ENCODE data around the gene EMILIN3.

Gene EMILIN3

GRCh38 chr20:41390889-41391288 is 24.3 kb upstream of the EMILIN3 start:
- WGBS = 100% methylated on average over 2 of the region's 3 CpGs
- H3K4me3 ChIP-seq (ENCODE audit: low read length) = no peak overlapping the region
- no peak overlapping the region for H3K9ac ChIP-seq (ENCODE audit: low read depth, low read length)
- H3K9me3 ChIP-seq (ENCODE audit: insufficient read depth, low read depth, low read length) = no peaks in the 10 kb centered on the region
- H3K27ac ChIP-seq (ENCODE audit: low read depth, low read length) = no peak overlapping the region
- peaks cover 12% of the 10 kb centered on the region for H3K4me1 ChIP-seq (ENCODE audit: insufficient read depth, low read length)
- no peaks in the 10 kb centered on the region for H3K27me3 ChIP-seq (ENCODE audit: insufficient read depth, low read length)
- no peaks in the 10 kb centered on the region for H3K36me3 ChIP-seq (ENCODE audit: insufficient read depth, low read length)

DNA sequence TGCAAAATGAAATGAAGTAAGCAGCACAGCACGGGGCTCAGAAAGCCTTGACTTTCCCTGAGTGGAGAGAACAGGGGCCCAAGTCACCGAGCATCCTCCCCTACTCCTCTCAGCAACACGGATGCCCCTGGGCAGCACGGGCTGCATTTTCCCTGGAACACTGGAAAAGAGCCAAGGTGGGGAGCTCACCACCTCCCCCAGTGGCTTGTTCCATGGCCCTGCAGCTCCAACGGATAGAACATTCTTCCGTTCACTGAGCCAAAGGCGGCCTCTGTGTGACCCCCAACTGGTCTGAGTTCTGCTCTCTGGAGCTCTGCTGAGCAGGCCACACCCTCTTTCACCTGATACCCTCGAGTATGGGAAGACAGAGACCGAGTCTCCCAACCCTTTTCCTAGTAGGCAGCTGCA is 20.8 kb upstream of the EMILIN3 start:
- H3K27me3 ChIP-seq (ENCODE audit: insufficient read depth, low read length) = no peaks in the 10 kb centered on the region
- no peak overlapping the region for H3K4me3 ChIP-seq (ENCODE audit: low read length)
- no peaks in the 10 kb centered on the region for H3K36me3 ChIP-seq (ENCODE audit: insufficient read depth, low read length)
- 38% methylated on average over 9 of the region's 9 CpGs for WGBS
- H3K9ac ChIP-seq (ENCODE audit: low read depth, low read length) = no peak overlapping the region
- no peak overlapping the region for H3K27ac ChIP-seq (ENCODE audit: low read depth, low read length)
- H3K4me1 ChIP-seq (ENCODE audit: insufficient read depth, low read length) = 0 out of 2 replicates have a peak, but pooled peaks cover 3% of the 10 kb centered on the region
- no peaks in the 10 kb centered on the region for H3K9me3 ChIP-seq (ENCODE audit: insufficient read depth, low read depth, low read length)

DNA sequence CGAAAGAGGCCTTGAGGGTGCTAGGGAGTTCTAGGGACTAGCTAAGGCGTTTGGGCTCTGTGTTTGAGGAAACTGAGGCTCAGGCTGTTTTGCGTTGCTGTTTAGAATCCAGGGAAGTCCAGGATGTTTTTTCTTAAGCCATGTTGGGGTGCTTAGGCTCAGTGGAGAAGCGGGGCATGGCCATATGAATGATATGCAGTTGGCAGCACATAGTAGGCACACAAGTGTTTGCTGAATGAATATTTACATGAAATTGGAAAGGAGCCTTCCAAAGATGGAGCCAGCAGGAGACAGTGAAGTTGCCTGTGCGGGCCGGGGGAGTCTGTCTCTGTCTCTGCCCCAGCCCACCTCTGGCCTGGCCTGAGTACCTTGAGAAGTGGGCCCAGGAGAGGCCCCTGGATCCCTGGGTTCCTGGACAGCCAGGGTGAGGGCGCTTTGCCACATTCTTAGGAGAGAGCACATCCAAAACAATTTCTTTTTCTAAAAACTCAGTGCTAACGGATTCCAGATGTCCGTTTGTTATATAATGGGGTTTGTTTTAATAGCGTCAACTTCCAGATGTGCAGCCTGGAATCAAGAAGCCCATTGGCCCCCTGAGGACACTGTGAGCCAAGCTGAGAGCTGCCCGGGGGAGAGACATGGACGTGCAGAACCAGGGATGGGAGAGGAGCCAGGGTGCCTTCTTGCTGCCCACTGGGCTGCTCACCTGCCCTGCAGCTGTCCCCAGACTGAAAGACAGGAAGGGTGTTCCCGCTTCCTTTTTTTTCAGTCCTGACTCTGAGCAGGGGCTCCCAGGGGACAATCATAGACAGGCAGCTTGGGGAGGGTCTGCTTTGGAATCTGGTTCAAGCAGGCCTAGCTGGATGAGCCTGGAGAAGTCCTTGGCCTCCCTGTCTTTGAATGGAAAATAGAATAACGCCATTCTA is 20.1 kb upstream of the EMILIN3 start:
- no peak overlapping the region for H3K4me3 ChIP-seq (ENCODE audit: low read length)
- WGBS = 87% methylated on average over 14 of the region's 14 CpGs
- H3K27ac ChIP-seq (ENCODE audit: low read depth, low read length) = no peak overlapping the region
- H3K36me3 ChIP-seq (ENCODE audit: insufficient read depth, low read length) = no peaks in the 10 kb centered on the region
- no peaks in the 10 kb centered on the region for H3K9me3 ChIP-seq (ENCODE audit: insufficient read depth, low read depth, low read length)
- no peak overlapping the region for H3K9ac ChIP-seq (ENCODE audit: low read depth, low read length)
- no peaks in the 10 kb centered on the region for H3K27me3 ChIP-seq (ENCODE audit: insufficient read depth, low read length)
- 0 out of 2 replicates have a peak, but pooled peaks cover 3% of the 10 kb centered on the region for H3K4me1 ChIP-seq (ENCODE audit: insufficient read depth, low read length)

- Histone ChIP-seq H3K27me3 (ENCODE audit: insufficient read depth, low read length) (no peaks in the 10 kb centered on the region), H3K9me3 (ENCODE audit: insufficient read depth, low read depth, low read length) (no peaks in the 10 kb centered on the region), H3K9ac (ENCODE audit: low read depth, low read length) (no peak overlapping the region), H3K4me1 (ENCODE audit: insufficient read depth, low read length) (0 out of 2 replicates have a peak, but pooled peaks cover 2% of the 10 kb centered on the region), H3K4me3 (ENCODE audit: low read length) (no peak overlapping the region), H3K27ac (ENCODE audit: low read depth, low read length) (no peak overlapping the region), H3K36me3 (ENCODE audit: insufficient read depth, low read length) (no peaks in the 10 kb centered on the region)
- WGBS = 89% methylated on average over 6 of the region's 7 CpGs
These were observed 16.2 kb upstream of the EMILIN3 start for GRCh38 chr20:41382791-41383305.

- H3K9ac ChIP-seq (ENCODE audit: low read depth, low read length) = no peak overlapping the region
- WGBS = 85% methylated on average over 12 of the region's 12 CpGs
- H3K27me3 ChIP-seq (ENCODE audit: insufficient read depth, low read length) = no peaks in the 10 kb centered on the region
- H3K4me3 ChIP-seq (ENCODE audit: low read length) = no peak overlapping the region
- H3K9me3 ChIP-seq (ENCODE audit: insufficient read depth, low read depth, low read length) = no peaks in the 10 kb centered on the region
- H3K36me3 ChIP-seq (ENCODE audit: insufficient read depth, low read length) = no peaks in the 10 kb centered on the region
- H3K27ac ChIP-seq (ENCODE audit: low read depth, low read length) = no peak overlapping the region
- H3K4me1 ChIP-seq (ENCODE audit: insufficient read depth, low read length) = no peaks in the 10 kb centered on the region
These were observed 14.1 kb upstream of the EMILIN3 start for GRCh38 chr20:41380551-41381193.

GRCh38 chr20:41379551-41379950 is 12.9 kb upstream of the EMILIN3 start:
- Histone ChIP-seq H3K4me1 (ENCODE audit: insufficient read depth, low read length) (no peaks in the 10 kb centered on the region), H3K36me3 (ENCODE audit: insufficient read depth, low read length) (no peaks in the 10 kb centered on the region), H3K27ac (ENCODE audit: low read depth, low read length) (no peak overlapping the region), H3K4me3 (ENCODE audit: low read length) (no peak overlapping the region), H3K9me3 (ENCODE audit: insufficient read depth, low read depth, low read length) (no peaks in the 10 kb centered on the region), H3K9ac (ENCODE audit: low read depth, low read length) (no peak overlapping the region), H3K27me3 (ENCODE audit: insufficient read depth, low read length) (no peaks in the 10 kb centered on the region)
- 89% methylated on average over 2 of the region's 2 CpGs for WGBS

- 74% methylated on average over 6 of the region's 6 CpGs for WGBS
- Histone ChIP-seq H3K4me3 (ENCODE audit: low read length) (no peak overlapping the region), H3K9me3 (ENCODE audit: insufficient read depth, low read depth, low read length) (0 out of 2 replicates have a peak, but pooled peaks cover 2% of the 10 kb centered on the region), H3K9ac (ENCODE audit: low read depth, low read length) (no peak overlapping the region), H3K36me3 (ENCODE audit: insufficient read depth, low read length) (no peaks in the 10 kb centered on the region), H3K27me3 (ENCODE audit: insufficient read depth, low read length) (no peaks in the 10 kb centered on the region), H3K4me1 (ENCODE audit: insufficient read depth, low read length) (no peaks in the 10 kb centered on the region), H3K27ac (ENCODE audit: low read depth, low read length) (no peak overlapping the region)
These were observed 10.7 kb upstream of the EMILIN3 start for GRCh38 chr20:41377275-41377674.

DNA sequence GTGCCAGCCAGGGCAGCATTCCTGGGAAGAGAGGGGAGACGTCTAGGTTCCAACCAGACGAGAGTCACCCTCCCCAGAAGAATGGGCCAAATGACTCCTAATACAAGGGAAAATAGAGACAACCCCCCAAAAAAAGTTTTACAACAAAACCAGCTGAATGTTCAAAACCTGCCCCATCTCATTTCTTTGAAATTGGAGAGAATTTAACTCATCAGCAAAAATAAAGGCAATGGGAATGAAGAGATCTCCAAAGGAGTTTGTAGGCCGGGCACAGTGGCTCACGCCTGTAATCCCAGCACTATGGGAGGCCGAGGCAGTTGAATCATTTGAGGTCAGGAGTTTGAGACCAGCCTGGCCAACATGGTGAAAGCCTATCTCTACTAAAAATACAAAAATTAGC is 9.7 kb upstream of the EMILIN3 start:
- H3K36me3 ChIP-seq (ENCODE audit: insufficient read depth, low read length) = no peaks in the 10 kb centered on the region
- no peak overlapping the region for H3K4me3 ChIP-seq (ENCODE audit: low read length)
- H3K27me3 ChIP-seq (ENCODE audit: insufficient read depth, low read length) = no peaks in the 10 kb centered on the region
- no peaks in the 10 kb centered on the region for H3K4me1 ChIP-seq (ENCODE audit: insufficient read depth, low read length)
- WGBS = 92% methylated on average over 5 of the region's 5 CpGs
- H3K9me3 ChIP-seq (ENCODE audit: insufficient read depth, low read depth, low read length) = 0 out of 2 replicates have a peak, but pooled peaks cover 6% of the 10 kb centered on the region
- H3K27ac ChIP-seq (ENCODE audit: low read depth, low read length) = no peak overlapping the region
- H3K9ac ChIP-seq (ENCODE audit: low read depth, low read length) = no peak overlapping the region

GRCh38 chr20:41375846-41376245 is 9.2 kb upstream of the EMILIN3 start:
- Histone ChIP-seq H3K27me3 (ENCODE audit: insufficient read depth, low read length) (no peaks in the 10 kb centered on the region), H3K27ac (ENCODE audit: low read depth, low read length) (no peak overlapping the region), H3K4me3 (ENCODE audit: low read length) (no peak overlapping the region), H3K9ac (ENCODE audit: low read depth, low read length) (no peak overlapping the region), H3K9me3 (ENCODE audit: insufficient read depth, low read depth, low read length) (peaks cover 9% of the 10 kb centered on the region; the same call in 1 of the 2 replicates), H3K36me3 (ENCODE audit: insufficient read depth, low read length) (no peaks in the 10 kb centered on the region), H3K4me1 (ENCODE audit: insufficient read depth, low read length) (no peaks in the 10 kb centered on the region)
- 78% methylated on average over 9 of the region's 9 CpGs for WGBS

GRCh38 chr20:41373931-41374920 is 7.6 kb upstream of the EMILIN3 start:
- H3K4me3 ChIP-seq (ENCODE audit: low read length) = no peak overlapping the region
- H3K9me3 ChIP-seq (ENCODE audit: insufficient read depth, low read depth, low read length) = peaks cover 9% of the 10 kb centered on the region; the same call in 1 of the 2 replicates
- no peaks in the 10 kb centered on the region for H3K36me3 ChIP-seq (ENCODE audit: insufficient read depth, low read length)
- no peak overlapping the region for H3K27ac ChIP-seq (ENCODE audit: low read depth, low read length)
- WGBS = 85% methylated on average over 8 of the region's 9 CpGs
- 0 out of 2 replicates have a peak, but pooled peaks cover under 1% of the 10 kb centered on the region for H3K27me3 ChIP-seq (ENCODE audit: insufficient read depth, low read length)
- H3K9ac ChIP-seq (ENCODE audit: low read depth, low read length) = no peak overlapping the region
- H3K4me1 ChIP-seq (ENCODE audit: insufficient read depth, low read length) = no peaks in the 10 kb centered on the region

All from HUES64 (cell line).